HepG2 (cell line): ENCODE measurements around the gene PRKG1. TPM values are rescaled to one million over a fixed set of nuclear protein-coding genes. Genes with fewer than 3 reads are reported as not detected.

Experiments used
- CBX2 ChIP-seq, 2 experiments: fragments of 200-600 bp in 1 of 2; sonication (generic); formaldehyde crosslinking in 1 of 2; IDR thresholded peaks; 2 replicates each; pipeline versions ENCODE4 v1.7.0 to v1.8.1; 2018 to 2022; ENCODE audit warnings: low read depth in 2 of 2, low read length in 1 of 2, mild to moderate bottlenecking in 1 of 2, missing genetic modification reagents in 1 of 2
- ETV5 ChIP-seq: IDR thresholded peaks from 2 replicates; pipeline ENCODE4 v1.6.1; 2018; ENCODE audit warnings: missing biosample characterization, missing genetic modification reagents, inconsistent platforms, borderline replicate concordance
- GATAD1 ChIP-seq: IDR thresholded peaks from 2 replicates; pipeline ENCODE4 v1.6.1; 2016; ENCODE audit warnings: missing genetic modification reagents, missing compliant biosample characterization
- HCFC1 ChIP-seq: fragments of 150-350 bp; IDR thresholded peaks from 2 replicates; pipeline ENCODE4 v1.6.1; 2014; ENCODE audit warnings: low read depth, low read length
- LCORL ChIP-seq, 2 experiments: fragments of 450-650 bp in 1 of 2; sonication (generic) in 1 of 2; formaldehyde crosslinking in 1 of 2; IDR thresholded peaks; 2 replicates each; pipeline versions ENCODE4 v1.5.0 to v1.6.1; 2017 to 2020; ENCODE audit warnings: antibody characterized with exemption in 1 of 2, missing genetic modification reagents in 1 of 2
- MED13 ChIP-seq: sonication (generic); formaldehyde crosslinking; IDR thresholded peaks from 2 replicates; pipeline ENCODE4 v1.5.0; 2020; ENCODE audit warnings: missing genetic modification reagents
- MEIS1 ChIP-seq: sonication (generic); formaldehyde crosslinking; IDR thresholded peaks from 2 replicates; pipeline ENCODE4 v1.9.0; 2021; ENCODE audit warnings: mild to moderate bottlenecking, missing genetic modification reagents, moderate library complexity, borderline replicate concordance
- POGZ ChIP-seq: sonication (generic); formaldehyde crosslinking; IDR thresholded peaks from 2 replicates; pipeline ENCODE4 v1.4.0; 2020; ENCODE audit warnings: mild to moderate bottlenecking, missing genetic modification reagents
- RAD51 ChIP-seq: fragments of 450-650 bp; IDR thresholded peaks from 2 replicates; pipeline ENCODE4 v1.6.1; 2016; ENCODE audit warnings: borderline replicate concordance
- RCOR2 ChIP-seq: IDR thresholded peaks from 2 replicates; pipeline ENCODE4 v1.6.1; 2016; ENCODE audit warnings: missing biosample characterization, missing genetic modification reagents
- SALL2 ChIP-seq: sonication (generic); formaldehyde crosslinking; IDR thresholded peaks from 2 replicates; pipeline ENCODE4 v1.8.1; 2023; ENCODE audit warnings: mild to moderate bottlenecking, missing genetic modification reagents, inconsistent platforms
- TMF1 ChIP-seq: sonication (generic); formaldehyde crosslinking; IDR thresholded peaks from 2 replicates; pipeline ENCODE4 v1.8.1; 2022; ENCODE audit warnings: low read depth, missing genetic modification reagents
- ZNF10 ChIP-seq: sonication (generic); formaldehyde crosslinking; IDR thresholded peaks from 2 replicates; pipeline ENCODE4 v1.4.0; 2020; ENCODE audit warnings: mild to moderate bottlenecking, low read depth, missing genetic modification reagents, borderline replicate concordance
- ZNF136 ChIP-seq: sonication (generic); formaldehyde crosslinking; IDR thresholded peaks from 2 replicates; pipeline ENCODE4 v1.8.1; 2022; ENCODE audit warnings: low read depth, mild to moderate bottlenecking, moderate library complexity, missing genetic modification reagents
- ZNF251 ChIP-seq: sonication (generic); formaldehyde crosslinking; IDR thresholded peaks from 2 replicates; pipeline ENCODE4 v1.9.0; 2021; ENCODE audit warnings: mild to moderate bottlenecking, missing genetic modification reagents
- ZNF367 ChIP-seq: sonication (generic); formaldehyde crosslinking; IDR thresholded peaks from 2 replicates; pipeline ENCODE4 v1.4.0; 2020; ENCODE audit warnings: missing genetic modification reagents, borderline replicate concordance
- ZNF441 ChIP-seq: sonication (generic); formaldehyde crosslinking; IDR thresholded peaks from 2 replicates; pipeline ENCODE4 v1.7.0; 2021; ENCODE audit warnings: missing genetic modification reagents, borderline replicate concordance
- ZNF446 ChIP-seq: sonication (generic); formaldehyde crosslinking; IDR thresholded peaks from 2 replicates; pipeline ENCODE4 v1.5.0; 2020; ENCODE audit warnings: mild to moderate bottlenecking, missing genetic modification reagents
- polyA plus RNA-seq, 8 experiments: library from polyadenylated mRNA; depleted of rRNA in 3 of 8; stranded (reverse) in 7 of 8; unstranded in 1 of 8; fragments of >200 nt; fragmentation: Illumina TruSeq in 4 of 8; extraction: Trizol in 4 of 8; gene quantifications; 2 replicates each; pipeline versions ENCODE4 v1.2.1 to v1.2.3, GENCODE V29; 2011 to 2016; ENCODE audit warnings: low read depth in 4 of 8, missing spikeins in 1 of 8, mixed read lengths in 1 of 8; ENCODE audit not compliant: insufficient read depth in 1 of 8
- total RNA-seq, 5 experiments: library from RNA; depleted of rRNA; stranded (reverse); fragments of >200 nt; fragmentation: Illumina TruSeq; extraction: Trizol; gene quantifications; 2 replicates each; pipeline ENCODE4 v1.2.3, GENCODE V29; 2016; ENCODE audit warnings: low read depth in 1 of 5
- TF ChIP-seq, protein P1 (sequence below): IDR thresholded peaks from 2 replicates; pipeline ENCODE4 v1.6.1; 2016; ENCODE audit warnings: low read depth, missing genetic modification reagents, missing compliant biosample characterization
- TF ChIP-seq, protein P2 (sequence below): sonication (generic); formaldehyde crosslinking; IDR thresholded peaks from 2 replicates; pipeline ENCODE4 v1.5.0; 2020; ENCODE audit warnings: mild to moderate bottlenecking, missing genetic modification reagents
- TF ChIP-seq, protein P3 (sequence below): sonication (generic); formaldehyde crosslinking; IDR thresholded peaks from 2 replicates; pipeline ENCODE4 v1.5.0; 2020; ENCODE audit warnings: missing genetic modification reagents

The PRKG1 gene
- total and polyA plus RNA-seq, 2 of the 13 experiments (the other 11 are each of a cell fraction or from before 2014, with no cell fraction given), result 0.01 TPM; not detected in 1

DNA sequence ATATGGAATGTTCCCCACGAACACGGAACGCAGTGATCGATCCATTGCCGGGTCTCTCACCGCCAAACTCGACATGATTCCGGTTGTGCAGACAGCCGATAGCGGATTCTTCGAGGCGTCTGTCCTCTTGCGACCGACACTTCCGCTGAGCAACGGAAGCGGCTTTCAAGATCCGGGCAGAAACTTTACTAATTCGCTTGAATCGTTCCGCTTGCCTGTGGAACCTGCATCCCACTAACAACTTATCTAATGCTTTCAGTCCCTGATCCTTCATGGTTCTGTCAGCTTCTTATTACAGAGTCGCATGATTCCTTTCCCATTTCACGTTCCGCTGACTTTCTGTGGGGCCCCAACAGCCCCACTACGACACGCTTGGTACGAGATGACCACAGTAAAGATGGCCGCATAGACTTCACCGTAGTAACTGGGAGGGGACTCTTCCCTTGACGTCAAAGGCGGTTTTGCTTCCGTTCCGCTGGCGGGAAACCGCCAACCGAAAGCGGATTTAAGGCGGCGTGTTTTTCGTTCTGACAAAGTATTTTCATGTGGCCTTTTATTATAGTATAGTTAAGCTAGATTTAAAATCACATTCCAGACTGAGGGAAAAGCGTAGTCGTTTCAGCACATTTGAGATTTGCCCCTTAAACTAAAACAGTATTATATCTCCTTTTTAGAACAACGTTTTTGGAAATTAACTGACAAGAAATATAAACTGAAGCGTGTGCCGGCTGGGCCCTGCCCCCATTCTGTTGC is 625.4 kb downstream of the PRKG1 start, which contains the start of gene CSTF2T (continued):
- TF ChIP-seq RCOR2 (CRISPR knock-in tag) (no peak), ZNF251 (CRISPR knock-in tag) (no peak), ZNF446 (no peak), POGZ (CRISPR knock-in tag) (peak; percentile 74), LCORL (IDR thresholded peaks at IDR 0.05) (peak; percentile 83), LCORL (CRISPR knock-in tag; IDR thresholded peaks at IDR 0.05) (no peak), ZNF441 (CRISPR knock-in tag) (no peak), TMF1 (CRISPR knock-in tag) (no peak), MED13 (CRISPR knock-in tag) (no peak), ZNF136 (no peak), CBX2 (IDR thresholded peaks at IDR 0.05; ENCODE audit: low read depth, low read length) (no peak), CBX2 (CRISPR knock-in tag; IDR thresholded peaks at IDR 0.05; ENCODE audit: low read depth) (no peak), ZNF10 (CRISPR knock-in tag) (no peak), HCFC1 (peak; percentile 66), ETV5 (CRISPR knock-in tag) (no peak), SALL2 (CRISPR knock-in tag) (no peak), RAD51 (no peak), ZNF367 (CRISPR knock-in tag) (no peak), MEIS1 (CRISPR knock-in tag) (no peak), GATAD1 (CRISPR knock-in tag) (peak; percentile 84)
- TF ChIP-seq, protein P1, sequence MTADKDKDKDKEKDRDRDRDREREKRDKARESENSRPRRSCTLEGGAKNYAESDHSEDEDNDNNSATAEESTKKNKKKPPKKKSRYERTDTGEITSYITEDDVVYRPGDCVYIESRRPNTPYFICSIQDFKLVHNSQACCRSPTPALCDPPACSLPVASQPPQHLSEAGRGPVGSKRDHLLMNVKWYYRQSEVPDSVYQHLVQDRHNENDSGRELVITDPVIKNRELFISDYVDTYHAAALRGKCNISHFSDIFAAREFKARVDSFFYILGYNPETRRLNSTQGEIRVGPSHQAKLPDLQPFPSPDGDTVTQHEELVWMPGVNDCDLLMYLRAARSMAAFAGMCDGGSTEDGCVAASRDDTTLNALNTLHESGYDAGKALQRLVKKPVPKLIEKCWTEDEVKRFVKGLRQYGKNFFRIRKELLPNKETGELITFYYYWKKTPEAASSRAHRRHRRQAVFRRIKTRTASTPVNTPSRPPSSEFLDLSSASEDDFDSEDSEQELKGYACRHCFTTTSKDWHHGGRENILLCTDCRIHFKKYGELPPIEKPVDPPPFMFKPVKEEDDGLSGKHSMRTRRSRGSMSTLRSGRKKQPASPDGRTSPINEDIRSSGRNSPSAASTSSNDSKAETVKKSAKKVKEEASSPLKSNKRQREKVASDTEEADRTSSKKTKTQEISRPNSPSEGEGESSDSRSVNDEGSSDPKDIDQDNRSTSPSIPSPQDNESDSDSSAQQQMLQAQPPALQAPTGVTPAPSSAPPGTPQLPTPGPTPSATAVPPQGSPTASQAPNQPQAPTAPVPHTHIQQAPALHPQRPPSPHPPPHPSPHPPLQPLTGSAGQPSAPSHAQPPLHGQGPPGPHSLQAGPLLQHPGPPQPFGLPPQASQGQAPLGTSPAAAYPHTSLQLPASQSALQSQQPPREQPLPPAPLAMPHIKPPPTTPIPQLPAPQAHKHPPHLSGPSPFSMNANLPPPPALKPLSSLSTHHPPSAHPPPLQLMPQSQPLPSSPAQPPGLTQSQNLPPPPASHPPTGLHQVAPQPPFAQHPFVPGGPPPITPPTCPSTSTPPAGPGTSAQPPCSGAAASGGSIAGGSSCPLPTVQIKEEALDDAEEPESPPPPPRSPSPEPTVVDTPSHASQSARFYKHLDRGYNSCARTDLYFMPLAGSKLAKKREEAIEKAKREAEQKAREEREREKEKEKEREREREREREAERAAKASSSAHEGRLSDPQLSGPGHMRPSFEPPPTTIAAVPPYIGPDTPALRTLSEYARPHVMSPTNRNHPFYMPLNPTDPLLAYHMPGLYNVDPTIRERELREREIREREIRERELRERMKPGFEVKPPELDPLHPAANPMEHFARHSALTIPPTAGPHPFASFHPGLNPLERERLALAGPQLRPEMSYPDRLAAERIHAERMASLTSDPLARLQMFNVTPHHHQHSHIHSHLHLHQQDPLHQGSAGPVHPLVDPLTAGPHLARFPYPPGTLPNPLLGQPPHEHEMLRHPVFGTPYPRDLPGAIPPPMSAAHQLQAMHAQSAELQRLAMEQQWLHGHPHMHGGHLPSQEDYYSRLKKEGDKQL (CRISPR knock-in tag), result no peak
- TF ChIP-seq, protein P2, sequence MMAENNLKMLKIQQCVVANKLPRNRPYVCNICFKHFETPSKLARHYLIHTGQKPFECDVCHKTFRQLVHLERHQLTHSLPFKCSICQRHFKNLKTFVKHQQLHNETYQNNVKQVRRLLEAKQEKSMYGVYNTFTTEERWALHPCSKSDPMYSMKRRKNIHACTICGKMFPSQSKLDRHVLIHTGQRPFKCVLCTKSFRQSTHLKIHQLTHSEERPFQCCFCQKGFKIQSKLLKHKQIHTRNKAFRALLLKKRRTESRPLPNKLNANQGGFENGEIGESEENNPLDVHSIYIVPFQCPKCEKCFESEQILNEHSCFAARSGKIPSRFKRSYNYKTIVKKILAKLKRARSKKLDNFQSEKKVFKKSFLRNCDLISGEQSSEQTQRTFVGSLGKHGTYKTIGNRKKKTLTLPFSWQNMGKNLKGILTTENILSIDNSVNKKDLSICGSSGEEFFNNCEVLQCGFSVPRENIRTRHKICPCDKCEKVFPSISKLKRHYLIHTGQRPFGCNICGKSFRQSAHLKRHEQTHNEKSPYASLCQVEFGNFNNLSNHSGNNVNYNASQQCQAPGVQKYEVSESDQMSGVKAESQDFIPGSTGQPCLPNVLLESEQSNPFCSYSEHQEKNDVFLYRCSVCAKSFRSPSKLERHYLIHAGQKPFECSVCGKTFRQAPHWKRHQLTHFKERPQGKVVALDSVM (CRISPR knock-in tag), result no peak
- TF ChIP-seq, protein P3, sequence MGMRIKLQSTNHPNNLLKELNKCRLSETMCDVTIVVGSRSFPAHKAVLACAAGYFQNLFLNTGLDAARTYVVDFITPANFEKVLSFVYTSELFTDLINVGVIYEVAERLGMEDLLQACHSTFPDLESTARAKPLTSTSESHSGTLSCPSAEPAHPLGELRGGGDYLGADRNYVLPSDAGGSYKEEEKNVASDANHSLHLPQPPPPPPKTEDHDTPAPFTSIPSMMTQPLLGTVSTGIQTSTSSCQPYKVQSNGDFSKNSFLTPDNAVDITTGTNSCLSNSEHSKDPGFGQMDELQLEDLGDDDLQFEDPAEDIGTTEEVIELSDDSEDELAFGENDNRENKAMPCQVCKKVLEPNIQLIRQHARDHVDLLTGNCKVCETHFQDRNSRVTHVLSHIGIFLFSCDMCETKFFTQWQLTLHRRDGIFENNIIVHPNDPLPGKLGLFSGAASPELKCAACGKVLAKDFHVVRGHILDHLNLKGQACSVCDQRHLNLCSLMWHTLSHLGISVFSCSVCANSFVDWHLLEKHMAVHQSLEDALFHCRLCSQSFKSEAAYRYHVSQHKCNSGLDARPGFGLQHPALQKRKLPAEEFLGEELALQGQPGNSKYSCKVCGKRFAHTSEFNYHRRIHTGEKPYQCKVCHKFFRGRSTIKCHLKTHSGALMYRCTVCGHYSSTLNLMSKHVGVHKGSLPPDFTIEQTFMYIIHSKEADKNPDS (CRISPR knock-in tag), result no peak
